Gastroesophageal sphincter (tissue), 3 donors: Measurements from ENCODE around the gene XNDC1N.

ENCODE experiments used
- EP300 ChIP-seq: sonication (generic); formaldehyde crosslinking; IDR thresholded peaks from one replicate; pipeline ENCODE4 v1.6.1; 2017; ENCODE audit warnings: antibody characterized with exemption, mild to moderate bottlenecking
- POLR2A ChIP-seq, 2 donors: fragments of 450-650 bp; IDR thresholded peaks; one replicate each; pipeline ENCODE4 v1.6.1; 2017; ENCODE audit warnings: antibody characterized with exemption in 2 of 2, mild to moderate bottlenecking in 2 of 2, moderate library complexity in 1 of 2
- POLR2AphosphoS5 ChIP-seq: sonication (generic); formaldehyde crosslinking; IDR thresholded peaks from one replicate; pipeline ENCODE4 v1.6.1; 2017; ENCODE audit warnings: antibody characterized with exemption
- TF ChIP-seq, protein P1 (sequence below), 4 experiments: fragments of 200-600 bp in 2 of 4; fragments of 450-650 bp in 2 of 4; sonication (generic) in 1 of 4; IDR thresholded peaks; one replicate each; pipeline ENCODE4 v1.5.1; 2017 to 2019; ENCODE audit warnings: antibody characterized with exemption in 4 of 4, mild to moderate bottlenecking in 2 of 4, moderate library complexity in 2 of 4

GRCh38 chr11:71949034-71949433, 20.6 kb upstream of the XNDC1N start:
- TF ChIP-seq, protein P1, sequence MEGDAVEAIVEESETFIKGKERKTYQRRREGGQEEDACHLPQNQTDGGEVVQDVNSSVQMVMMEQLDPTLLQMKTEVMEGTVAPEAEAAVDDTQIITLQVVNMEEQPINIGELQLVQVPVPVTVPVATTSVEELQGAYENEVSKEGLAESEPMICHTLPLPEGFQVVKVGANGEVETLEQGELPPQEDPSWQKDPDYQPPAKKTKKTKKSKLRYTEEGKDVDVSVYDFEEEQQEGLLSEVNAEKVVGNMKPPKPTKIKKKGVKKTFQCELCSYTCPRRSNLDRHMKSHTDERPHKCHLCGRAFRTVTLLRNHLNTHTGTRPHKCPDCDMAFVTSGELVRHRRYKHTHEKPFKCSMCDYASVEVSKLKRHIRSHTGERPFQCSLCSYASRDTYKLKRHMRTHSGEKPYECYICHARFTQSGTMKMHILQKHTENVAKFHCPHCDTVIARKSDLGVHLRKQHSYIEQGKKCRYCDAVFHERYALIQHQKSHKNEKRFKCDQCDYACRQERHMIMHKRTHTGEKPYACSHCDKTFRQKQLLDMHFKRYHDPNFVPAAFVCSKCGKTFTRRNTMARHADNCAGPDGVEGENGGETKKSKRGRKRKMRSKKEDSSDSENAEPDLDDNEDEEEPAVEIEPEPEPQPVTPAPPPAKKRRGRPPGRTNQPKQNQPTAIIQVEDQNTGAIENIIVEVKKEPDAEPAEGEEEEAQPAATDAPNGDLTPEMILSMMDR (IDR thresholded peaks at IDR 0.05) = no peak
- no peak for TF ChIP-seq POLR2AphosphoS5
- TF ChIP-seq EP300 = no peak
- no peak for TF ChIP-seq POLR2A (IDR thresholded peaks at IDR 0.05)
